ENCODE results near the gene FNDC10.

FNDC10 gene

GRCh38 chr1:1621173-1622009, 21.5 kb upstream of the FNDC10 start:
- no peak overlapping the region for H3K4me3 ChIP-seq (ENCODE audit: low read depth, low read length)
- DNase-seq (ENCODE audit: low read depth), result no peak
- TF ChIP-seq MAX (IDR thresholded peaks at IDR 0.05; ENCODE audit: low read depth, low read length), result no peak
- TF ChIP-seq MYC (IDR thresholded peaks at IDR 0.05; ENCODE audit: low read depth, low read length), result no peak
- TF ChIP-seq POLR2A (IDR thresholded peaks at IDR 0.05; ENCODE audit: extremely low read depth, insufficient read length), result no peak
- no peak for TF ChIP-seq CTCF (IDR thresholded peaks at IDR 0.05; ENCODE audit: low read depth, low read length)

- no peak for TF ChIP-seq MYC (IDR thresholded peaks at IDR 0.05; ENCODE audit: low read depth, low read length)
- no peak for TF ChIP-seq CTCF (IDR thresholded peaks at IDR 0.05; ENCODE audit: low read depth, low read length)
- TF ChIP-seq MAX (IDR thresholded peaks at IDR 0.05; ENCODE audit: low read depth, low read length), result no peak
- no peak for TF ChIP-seq POLR2A (IDR thresholded peaks at IDR 0.05; ENCODE audit: extremely low read depth, insufficient read length)
- H3K4me3 ChIP-seq (ENCODE audit: low read depth, low read length), result no peak overlapping the region
Observed at GRCh38 chr1:1620433-1621139, 20.7 kb upstream of the FNDC10 start.

GRCh38 chr1:1619917-1620361, 20.0 kb upstream of the FNDC10 start:
- H3K4me3 ChIP-seq (ENCODE audit: low read depth, low read length), result no peak overlapping the region
- TF ChIP-seq CTCF (IDR thresholded peaks at IDR 0.05; ENCODE audit: low read depth, low read length), result peak; percentile 54
- no peak for TF ChIP-seq MYC (IDR thresholded peaks at IDR 0.05; ENCODE audit: low read depth, low read length)
- TF ChIP-seq MAX (IDR thresholded peaks at IDR 0.05; ENCODE audit: low read depth, low read length), result 0 out of 2 replicates have a peak, but pooled peaks have one; percentile 11
- TF ChIP-seq POLR2A (IDR thresholded peaks at IDR 0.05; ENCODE audit: extremely low read depth, insufficient read length), result no peak
- peak; percentile 42 for DNase-seq (ENCODE audit: low read depth)

More at GRCh38 chr1:1620433-1621139, 20.7 kb upstream of the FNDC10 start:
- no peak for DNase-seq (ENCODE audit: low read depth)

- no peak overlapping the region for H3K4me3 ChIP-seq (ENCODE audit: low read depth, low read length)
- TF ChIP-seq POLR2A (IDR thresholded peaks at IDR 0.05; ENCODE audit: extremely low read depth, insufficient read length) (no peak), MYC (IDR thresholded peaks at IDR 0.05; ENCODE audit: low read depth, low read length) (no peak), CTCF (IDR thresholded peaks at IDR 0.05; ENCODE audit: low read depth, low read length) (no peak), MAX (IDR thresholded peaks at IDR 0.05; ENCODE audit: low read depth, low read length) (no peak)
- no peak for DNase-seq (ENCODE audit: low read depth)
Observed at GRCh38 chr1:1618396-1619068, 18.6 kb upstream of the FNDC10 start.

- no peak for DNase-seq (ENCODE audit: low read depth)
- no peak for TF ChIP-seq CTCF (IDR thresholded peaks at IDR 0.05; ENCODE audit: low read depth, low read length)
- no peak for TF ChIP-seq MAX (IDR thresholded peaks at IDR 0.05; ENCODE audit: low read depth, low read length)
- TF ChIP-seq MYC (IDR thresholded peaks at IDR 0.05; ENCODE audit: low read depth, low read length), result no peak
- TF ChIP-seq POLR2A (IDR thresholded peaks at IDR 0.05; ENCODE audit: extremely low read depth, insufficient read length), result no peak
- H3K4me3 ChIP-seq (ENCODE audit: low read depth, low read length), result no peak overlapping the region
Observed at GRCh38 chr1:1617925-1618324, 18.0 kb upstream of the FNDC10 start.

All from NB4 (cell line).